Activated CD8-positive, alpha-beta memory T cell treated with anti-CD3 and anti-CD28 coated beads for 24 hours (primary cell): ENCODE data around the gene LAPTM5.
"Not testable (repeated sequence)": the region's sequence is repeated elsewhere in the genome, so short reads cannot be mapped to it uniquely, and the experiment has no call there.

ENCODE experiments used
- DNase-seq: peaks from one replicate; pipeline ENCODE4 v3.0.0-alpha.2; 2020

LAPTM5 gene

DNA sequence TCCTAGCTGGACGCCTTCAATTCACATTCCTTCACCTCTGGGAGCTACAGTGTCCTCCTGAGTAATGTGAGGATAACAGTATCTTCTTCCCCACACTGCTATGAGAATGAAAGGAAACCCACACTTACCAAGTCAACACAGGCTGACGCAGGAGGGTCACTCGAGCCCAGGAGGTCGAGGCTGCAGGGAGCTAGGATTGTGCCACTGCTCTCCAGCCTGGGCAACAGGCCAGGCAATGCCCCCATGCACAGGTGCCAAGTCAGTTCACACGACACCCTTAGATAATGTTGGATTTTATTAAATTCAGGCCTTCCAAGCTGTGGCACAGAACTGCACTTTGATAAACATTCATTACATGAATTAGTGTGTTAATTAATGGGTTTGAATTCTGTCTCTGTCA is 66.1 kb downstream of the LAPTM5 start:
- no peak for DNase-seq

DNA sequence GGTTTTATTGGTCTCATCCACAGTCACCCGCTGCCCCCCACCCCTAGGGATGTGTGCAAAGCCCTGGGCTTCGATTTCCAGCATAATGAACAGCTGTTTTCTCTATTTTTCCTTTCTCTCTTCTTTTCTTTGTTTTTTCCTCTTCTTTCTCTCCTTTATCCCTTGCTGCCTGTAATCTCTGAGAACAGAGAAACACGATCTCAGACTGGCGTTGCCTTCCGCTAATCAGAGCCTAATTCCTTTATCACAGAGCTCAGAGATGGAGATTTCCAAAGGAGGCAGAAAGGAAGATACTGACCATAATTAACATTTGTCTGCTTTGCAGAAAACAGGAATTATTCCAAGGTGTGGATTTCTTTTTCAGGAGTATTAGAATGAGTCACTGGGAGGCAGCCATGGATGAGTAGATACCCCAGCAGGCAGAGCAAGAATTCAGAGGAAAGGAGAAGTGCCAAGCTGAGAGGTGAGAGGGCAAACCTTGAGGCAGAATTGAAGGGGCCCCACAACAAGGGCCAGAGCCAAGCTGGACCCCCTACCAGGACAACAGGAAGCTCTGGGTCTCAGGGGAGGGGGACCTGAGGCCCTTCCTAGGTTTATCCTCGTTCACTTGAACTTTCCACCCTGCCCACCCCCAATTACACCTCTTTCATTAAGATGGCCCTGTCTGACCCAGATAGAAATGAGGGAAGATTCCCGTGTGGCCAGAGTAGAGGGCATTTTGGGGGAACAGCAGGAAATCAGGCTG is 67.5 kb downstream of the LAPTM5 start:
- no peak for DNase-seq

DNA sequence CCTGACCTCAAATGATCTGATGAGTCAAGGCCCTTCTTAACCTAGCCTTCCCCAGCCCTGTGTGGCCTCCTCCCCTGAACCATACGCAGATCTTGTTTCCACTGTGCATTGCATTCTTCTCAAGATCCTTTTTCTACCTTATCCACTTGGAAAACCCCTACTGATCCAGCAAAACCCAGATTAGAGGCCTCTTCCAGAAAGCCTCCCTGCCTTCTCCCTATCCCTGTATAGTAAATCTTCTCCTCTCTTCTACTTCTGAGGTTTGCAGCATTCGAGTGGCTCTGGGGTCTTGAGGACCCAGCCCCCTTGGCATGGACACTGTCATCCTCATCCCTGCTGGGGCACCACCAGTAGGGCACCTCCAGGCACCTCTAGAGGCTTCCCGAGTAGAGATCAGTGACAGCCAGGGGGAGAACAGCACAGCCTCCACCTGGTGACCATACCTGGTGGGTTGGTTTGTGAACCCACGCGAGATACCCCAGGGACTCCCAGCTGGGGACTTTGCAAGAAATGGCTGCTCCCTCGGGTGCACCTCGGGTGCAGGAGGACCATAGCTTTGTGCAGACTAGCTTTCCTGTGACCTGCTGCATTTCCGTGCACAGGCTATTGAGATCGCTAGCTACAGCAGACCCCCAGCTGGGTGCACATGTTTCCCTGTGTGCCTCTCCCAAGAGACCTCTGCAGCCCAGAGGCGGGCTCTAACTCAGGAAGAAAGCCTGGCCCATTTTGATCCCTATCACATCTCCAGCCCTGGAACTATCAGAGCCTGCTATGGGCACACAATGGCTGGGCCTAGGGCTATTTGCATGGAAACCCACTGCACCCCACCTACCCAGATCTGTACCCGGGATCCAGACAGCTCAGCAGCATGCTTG is 68.4 kb downstream of the LAPTM5 start:
- no peak for DNase-seq

DNA sequence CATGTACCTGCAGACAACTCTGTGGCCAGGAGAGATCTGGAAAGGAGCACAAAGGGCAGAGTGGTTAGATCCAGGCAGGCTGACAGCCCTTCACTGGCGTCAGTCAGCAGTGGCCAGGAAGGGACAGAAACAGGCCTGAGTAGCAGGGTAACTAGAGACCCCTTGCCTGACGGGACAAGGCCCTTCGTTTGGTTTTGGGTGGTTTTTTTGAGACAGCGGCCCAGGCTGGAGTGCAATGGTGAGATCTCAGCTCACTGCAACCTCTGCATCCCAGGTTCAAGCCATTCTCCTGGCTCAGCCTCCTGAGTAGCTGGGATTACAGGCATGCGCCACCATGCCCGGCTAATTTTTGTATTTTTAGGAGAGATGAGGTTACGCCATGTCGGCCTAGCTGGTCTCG is 69.1 kb downstream of the LAPTM5 start:
- DNase-seq = not testable (repeated sequence)

DNA sequence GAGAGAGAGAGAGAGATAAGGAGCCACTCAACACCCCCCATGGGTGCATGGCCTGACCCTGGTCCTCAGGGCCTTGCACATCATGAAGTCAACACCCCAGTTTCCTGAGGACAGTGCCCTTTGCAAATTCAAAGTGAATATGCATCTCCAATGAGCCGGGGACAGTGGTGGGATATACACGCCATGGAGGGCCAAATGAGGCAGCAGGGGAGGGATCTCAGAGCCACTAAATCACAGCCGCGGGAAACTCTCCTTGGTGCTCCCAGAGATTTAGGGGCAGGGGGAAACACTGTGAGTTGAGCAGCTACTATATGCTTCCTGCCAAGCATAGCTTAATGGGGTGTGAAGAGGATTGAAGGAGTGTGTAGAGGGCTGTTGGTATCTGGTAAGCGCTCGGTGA is 69.7 kb downstream of the LAPTM5 start:
- DNase-seq = no peak

DNA sequence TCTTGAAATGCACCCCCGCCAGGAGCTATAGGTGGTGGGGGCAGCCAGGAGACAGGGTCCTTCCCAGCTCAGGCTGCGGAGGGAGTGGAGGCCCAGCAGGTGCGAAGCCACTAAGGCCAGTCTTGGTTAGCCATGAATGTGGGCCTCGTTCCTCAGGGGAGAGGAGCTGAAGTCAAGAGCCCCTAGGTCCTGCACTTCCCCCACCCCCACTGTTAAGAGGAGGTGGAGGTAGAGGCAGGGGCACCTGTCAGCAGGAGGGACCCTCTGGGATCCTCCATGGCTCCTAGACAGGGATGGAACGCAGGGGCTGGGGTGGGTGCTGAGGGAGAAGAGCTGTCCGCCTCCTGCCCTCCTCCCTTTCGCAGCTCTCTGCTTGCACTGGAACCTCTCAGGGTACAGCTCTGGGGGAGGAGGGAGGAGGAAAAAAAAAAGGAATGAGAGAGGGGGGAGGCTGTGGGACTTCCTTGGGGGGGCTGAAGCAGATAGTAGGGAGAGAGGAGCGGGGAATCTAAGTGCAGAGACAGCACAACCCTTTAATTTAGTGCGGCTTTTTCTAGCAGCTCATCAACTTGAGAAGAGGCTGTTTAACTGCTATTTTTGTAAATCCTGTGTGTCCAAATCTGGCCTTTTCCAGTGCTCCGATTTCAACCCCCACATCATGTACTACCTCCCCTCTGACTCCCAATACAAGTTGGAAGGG is 71.2 kb downstream of the LAPTM5 start:
- DNase-seq = no peak

DNA sequence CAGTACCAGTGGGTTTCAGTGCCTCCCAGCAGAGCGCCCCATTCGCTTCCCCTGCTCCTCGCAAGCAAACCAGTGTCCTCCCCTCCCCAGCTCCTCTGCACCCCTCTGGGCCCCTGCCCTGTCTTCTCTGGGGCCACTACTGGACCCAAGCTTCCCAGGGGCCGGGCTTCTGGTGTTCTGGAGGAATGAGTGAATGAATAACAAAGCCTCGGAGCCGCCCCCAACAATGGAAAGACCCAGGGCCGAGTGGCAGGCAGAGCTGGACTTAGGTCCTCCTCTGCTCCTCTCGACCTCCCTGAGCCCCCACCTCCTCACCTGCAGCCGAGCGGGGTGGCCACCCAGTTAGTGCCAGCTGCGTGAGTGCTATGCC is 71.8 kb downstream of the LAPTM5 start:
- DNase-seq = no peak

DNA sequence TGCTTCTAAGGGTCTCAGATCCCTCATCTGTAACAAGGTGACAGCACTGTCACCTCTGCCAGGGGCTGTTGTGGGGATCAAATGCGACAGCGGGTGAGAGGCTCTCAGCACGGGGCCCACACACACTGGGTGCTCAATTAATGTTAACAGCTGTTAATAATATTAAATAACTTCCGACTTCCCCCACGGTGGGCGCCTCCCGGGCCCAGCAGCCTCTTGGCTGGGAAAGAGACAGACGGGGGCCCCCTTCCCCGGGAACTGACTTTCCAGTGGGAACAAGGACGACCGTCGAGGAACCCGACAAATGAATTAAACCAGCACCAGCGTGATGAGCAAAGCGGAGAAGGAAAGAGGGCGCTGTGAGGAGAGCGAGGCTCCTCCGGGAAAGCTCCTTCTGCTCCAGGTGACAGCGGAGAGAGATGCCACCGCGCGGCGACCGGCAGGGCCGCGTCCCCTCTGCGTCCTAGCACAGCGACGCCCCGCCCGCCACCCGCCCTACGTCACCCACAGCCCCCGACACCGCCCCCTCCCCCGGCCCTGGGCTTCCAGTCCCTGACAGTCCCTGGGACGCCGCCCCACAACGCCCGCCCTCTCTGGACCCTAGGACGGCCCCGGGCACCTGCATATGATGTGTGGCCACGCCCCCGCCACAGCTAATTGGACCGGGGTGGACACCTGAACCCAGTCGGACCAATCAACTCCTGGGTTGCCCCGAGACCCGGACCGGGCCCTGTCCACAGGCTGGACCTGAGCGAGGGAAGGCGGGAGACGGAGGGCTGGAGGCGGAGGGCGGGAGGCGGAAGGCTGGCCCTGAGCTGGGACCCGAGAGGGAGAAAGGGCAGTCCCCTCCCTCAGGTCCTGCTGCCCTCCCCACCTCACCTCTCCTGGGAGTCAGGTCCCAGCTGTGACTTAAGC is 72.4 kb downstream of the LAPTM5 start:
- DNase-seq = peak; percentile 66

DNA sequence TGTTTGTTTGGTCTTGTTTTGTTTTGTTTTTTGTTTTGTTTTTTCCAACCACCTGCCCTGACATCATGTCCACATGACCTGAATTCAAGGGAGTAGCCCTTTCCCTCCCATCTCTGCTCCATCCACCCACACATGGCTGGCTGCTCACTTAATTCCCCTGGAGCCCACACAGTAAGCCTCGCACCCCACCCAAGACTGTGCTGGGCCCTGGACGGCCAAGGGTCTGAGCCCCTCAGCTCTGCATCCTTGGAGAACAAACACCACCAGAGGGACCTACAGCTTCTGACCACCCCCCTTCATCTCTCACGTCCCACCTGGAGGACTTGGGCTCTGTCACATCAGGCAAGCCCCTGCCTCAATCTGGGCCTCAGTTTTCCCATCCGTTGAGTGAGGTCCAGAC is 73.3 kb downstream of the LAPTM5 start:
- DNase-seq = no peak

DNA sequence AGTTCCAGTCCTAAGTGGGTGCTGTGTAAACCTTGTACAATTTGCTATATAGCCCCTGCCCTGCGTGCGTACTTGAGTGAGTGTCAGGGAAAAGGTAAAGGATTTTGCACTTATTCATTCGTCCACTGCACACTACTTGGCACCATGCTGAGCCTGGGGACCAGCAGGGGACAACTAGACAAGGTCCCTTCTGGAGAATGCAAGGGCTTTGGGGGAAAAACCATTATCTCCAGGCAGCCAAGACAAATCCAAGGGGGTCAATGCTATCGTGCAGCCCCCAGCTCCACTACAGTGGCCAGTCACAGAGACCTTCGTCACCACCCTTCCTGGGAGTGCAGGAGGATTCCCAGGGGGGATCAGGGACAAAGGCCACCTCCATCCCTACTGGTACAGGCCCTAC is 73.9 kb downstream of the LAPTM5 start:
- no peak for DNase-seq
